DND-41 (cell line): ENCODE results near the gene CLK3.

Experiments used
- ATAC-seq: fragments of 200-7000 bp; cut with Tn5 transposase; 3 replicates; pipeline ENCODE4 v1.9.1; 2021; ENCODE audit warnings: low read depth; ENCODE audit not compliant: insufficient read depth
- DNase-seq: peaks from one replicate; pipeline ENCODE4 v3.0.0-alpha.2; 2020
- H2AFZ ChIP-seq: 2 replicates; pipeline ENCODE4 v1.6.0; 2012; ENCODE audit warnings: low read depth, low read length
- H3K27ac ChIP-seq: 2 replicates; pipeline ENCODE4 v1.5.1; 2012; ENCODE audit warnings: low read length, inconsistent platforms
- H3K27me3 ChIP-seq: fragments of 200-600 bp; sonication (generic); 2 replicates; pipeline ENCODE4 v1.6.0; 2012; ENCODE audit warnings: low read length, mild to moderate bottlenecking, inconsistent platforms; ENCODE audit not compliant: insufficient read depth, poor library complexity
- H3K36me3 ChIP-seq: 2 replicates; pipeline ENCODE4 v1.5.1; 2012; ENCODE audit warnings: low read length, inconsistent platforms; ENCODE audit not compliant: insufficient read depth
- H3K4me1 ChIP-seq: 2 replicates; pipeline ENCODE4 v1.5.1; 2012; ENCODE audit warnings: mild to moderate bottlenecking, low read length; ENCODE audit not compliant: insufficient read depth
- H3K4me2 ChIP-seq: 2 replicates; pipeline ENCODE4 v1.6.0; 2012; ENCODE audit warnings: mild to moderate bottlenecking, moderate library complexity, low read length, inconsistent platforms; ENCODE audit not compliant: insufficient read depth
- H3K4me3 ChIP-seq, 2 experiments: fragments of 200-600 bp in 1 of 2; shearing (Covaris generic) in 1 of 2; 2 replicates each; pipeline ENCODE4 v1.5.1; 2012 to 2016; ENCODE audit warnings: inconsistent platforms in 2 of 2, low read length in 2 of 2, mild to moderate bottlenecking in 2 of 2, low read depth in 1 of 2, moderate library complexity in 1 of 2
- H3K79me2 ChIP-seq: 2 replicates; pipeline ENCODE4 v1.6.0; 2012; ENCODE audit warnings: low read length, inconsistent platforms; ENCODE audit not compliant: insufficient read depth
- H3K9ac ChIP-seq: 2 replicates; pipeline ENCODE4 v1.6.0; 2012; ENCODE audit warnings: low read depth, mild to moderate bottlenecking, inconsistent platforms, low read length, moderate library complexity
- H3K9me3 ChIP-seq: 2 replicates; pipeline ENCODE4 v1.5.1; 2012; ENCODE audit warnings: low read length, moderate library complexity, mild to moderate bottlenecking, inconsistent platforms; ENCODE audit not compliant: insufficient read depth, severe bottlenecking
- H4K20me1 ChIP-seq: 2 replicates; pipeline ENCODE4 v1.6.0; 2012; ENCODE audit warnings: low read length; ENCODE audit not compliant: insufficient read depth
- CTCF ChIP-seq: IDR thresholded peaks from 2 replicates; pipeline ENCODE4 v1.5.1; 2012; ENCODE audit warnings: borderline replicate concordance, low read length, moderate library complexity, mild to moderate bottlenecking; ENCODE audit not compliant: poor library complexity, severe bottlenecking; ENCODE audit errors: extremely low read depth
- EZH2 ChIP-seq: IDR thresholded peaks from 3 replicates; pipeline ENCODE4 v1.6.1; 2012; ENCODE audit warnings: borderline replicate concordance, low read depth, mild to moderate bottlenecking, moderate library complexity, low read length, inconsistent platforms; ENCODE audit not compliant: severe bottlenecking

The CLK3 gene

GRCh38 chr15:74615508-74616365 lies at the start of gene CLK3:
Gene CLK3 (plus strand): TSS chr15:74615836. CDS start chr15:74619197, 3,361 bp downstream.
- Histone ChIP-seq H3K4me3 (peak within 1 kb of the TSS; percentile 92 to 96), H3K27me3 (no peaks in the 10 kb centered on the region), H3K27ac (peak within 1 kb of the TSS; percentile 95), H3K9me3 (no peaks in the 10 kb centered on the region), H3K9ac (peak within 1 kb of the TSS; percentile 98), H4K20me1 (peaks cover 46% of the 10 kb centered on the region), H3K79me2 (peaks cover 51% of the 10 kb centered on the region), H3K4me1 (peaks cover 37% of the 10 kb centered on the region), H2AFZ (peak within 1 kb of the TSS; percentile 88), H3K4me2 (peak within 1 kb of the TSS; percentile 83), H3K36me3 (peaks cover 42% of the 10 kb centered on the region)
- DNase-seq: peak; percentile 94
- no peak for TF ChIP-seq EZH2
- TF ChIP-seq CTCF: no peak
- peak; percentile 85 for ATAC-seq

GRCh38 chr15:74568594-74568993 lies 47.0 kb upstream of the CLK3 start:
- no peaks in the 10 kb centered on the region for H3K79me2 ChIP-seq
- ATAC-seq: no peak

GRCh38 chr15:74569731-74570070 lies 45.9 kb upstream of the CLK3 start:
- TF ChIP-seq EZH2: no peak
- TF ChIP-seq CTCF: no peak
- no peaks in the 10 kb centered on the region for H3K27me3 ChIP-seq
- H3K4me2 ChIP-seq: no peak overlapping the region
- H4K20me1 ChIP-seq: no peaks in the 10 kb centered on the region
- no peaks in the 10 kb centered on the region for H3K79me2 ChIP-seq
- DNase-seq: no peak
- H3K9me3 ChIP-seq: no peaks in the 10 kb centered on the region
- ATAC-seq: no peak
- H3K4me3 ChIP-seq: no peak overlapping the region
- H3K9ac ChIP-seq: no peak overlapping the region
- H2AFZ ChIP-seq: no peak overlapping the region
- H3K4me1 ChIP-seq: no peaks in the 10 kb centered on the region
- no peak overlapping the region for H3K27ac ChIP-seq
- H3K36me3 ChIP-seq: peaks cover 23% of the 10 kb centered on the region

More at GRCh38 chr15:74568594-74568993, 47.0 kb upstream of the CLK3 start:
- H2AFZ ChIP-seq: no peak overlapping the region
- no peak for TF ChIP-seq CTCF
- TF ChIP-seq EZH2: no peak
- no peak overlapping the region for H3K4me2 ChIP-seq
- H3K9ac ChIP-seq: no peak overlapping the region
- H3K9me3 ChIP-seq: no peaks in the 10 kb centered on the region
- H3K4me3 ChIP-seq: no peak overlapping the region
- no peaks in the 10 kb centered on the region for H3K4me1 ChIP-seq
- no peak overlapping the region for H3K27ac ChIP-seq
- DNase-seq: no peak
- H4K20me1 ChIP-seq: peaks cover 4% of the 10 kb centered on the region; the same call in 1 of the 2 replicates
- peaks cover 16% of the 10 kb centered on the region for H3K36me3 ChIP-seq
- H3K27me3 ChIP-seq: no peaks in the 10 kb centered on the region
